ENCODE measurements around the gene B9D1.

The B9D1 gene

GRCh38 chr17:19307521-19307920 lies 55.0 kb downstream of the B9D1 start:
- no peak overlapping the region for H3K4me3 ChIP-seq (ENCODE audit: low read length)
- no peak for TF ChIP-seq CTCF (conservative IDR thresholded peaks at IDR 0.05; ENCODE audit: low read length)
- DNase-seq (ENCODE audit: low read depth): no peak

- H3K4me3 ChIP-seq (ENCODE audit: low read length): no peak overlapping the region
- no peak for TF ChIP-seq CTCF (conservative IDR thresholded peaks at IDR 0.05; ENCODE audit: low read length)
- no peak for DNase-seq (ENCODE audit: low read depth)
Observed at GRCh38 chr17:19306160-19307111, 56.1 kb downstream of the B9D1 start.

- no peak overlapping the region for H3K4me3 ChIP-seq (ENCODE audit: low read length)
- TF ChIP-seq CTCF (conservative IDR thresholded peaks at IDR 0.05; ENCODE audit: low read length): no peak
- no peak for DNase-seq (ENCODE audit: low read depth)
Observed at GRCh38 chr17:19305761-19306159, 56.8 kb downstream of the B9D1 start.

GRCh38 chr17:19305256-19305655 lies 57.3 kb downstream of the B9D1 start:
- no peak for DNase-seq (ENCODE audit: low read depth)
- H3K4me3 ChIP-seq (ENCODE audit: low read length): no peak overlapping the region
- no peak for TF ChIP-seq CTCF (conservative IDR thresholded peaks at IDR 0.05; ENCODE audit: low read length)

GRCh38 chr17:19304751-19305150 lies 57.8 kb downstream of the B9D1 start:
- no peak overlapping the region for H3K4me3 ChIP-seq (ENCODE audit: low read length)
- DNase-seq (ENCODE audit: low read depth): no peak
- no peak for TF ChIP-seq CTCF (conservative IDR thresholded peaks at IDR 0.05; ENCODE audit: low read length)

GRCh38 chr17:19304209-19304608 lies 58.3 kb downstream of the B9D1 start:
- peak; percentile 46 for DNase-seq (ENCODE audit: low read depth)
- TF ChIP-seq CTCF (conservative IDR thresholded peaks at IDR 0.05; ENCODE audit: low read length): no peak
- no peak overlapping the region for H3K4me3 ChIP-seq (ENCODE audit: low read length)

GRCh38 chr17:19303367-19303776 lies 59.2 kb downstream of the B9D1 start:
- no peak overlapping the region for H3K4me3 ChIP-seq (ENCODE audit: low read length)
- TF ChIP-seq CTCF (conservative IDR thresholded peaks at IDR 0.05; ENCODE audit: low read length): no peak
- no peak for DNase-seq (ENCODE audit: low read depth)

Measured in AG10803 (cell line).